SW 1271 (cell line): ENCODE measurements around the gene ROBO2.

ENCODE experiments used
- DNase-seq, 2 experiments: peaks; one replicate each; lab custom pipeline; 2025; lab: John Stamatoyannopoulos, UW

ROBO2 gene, protein sequence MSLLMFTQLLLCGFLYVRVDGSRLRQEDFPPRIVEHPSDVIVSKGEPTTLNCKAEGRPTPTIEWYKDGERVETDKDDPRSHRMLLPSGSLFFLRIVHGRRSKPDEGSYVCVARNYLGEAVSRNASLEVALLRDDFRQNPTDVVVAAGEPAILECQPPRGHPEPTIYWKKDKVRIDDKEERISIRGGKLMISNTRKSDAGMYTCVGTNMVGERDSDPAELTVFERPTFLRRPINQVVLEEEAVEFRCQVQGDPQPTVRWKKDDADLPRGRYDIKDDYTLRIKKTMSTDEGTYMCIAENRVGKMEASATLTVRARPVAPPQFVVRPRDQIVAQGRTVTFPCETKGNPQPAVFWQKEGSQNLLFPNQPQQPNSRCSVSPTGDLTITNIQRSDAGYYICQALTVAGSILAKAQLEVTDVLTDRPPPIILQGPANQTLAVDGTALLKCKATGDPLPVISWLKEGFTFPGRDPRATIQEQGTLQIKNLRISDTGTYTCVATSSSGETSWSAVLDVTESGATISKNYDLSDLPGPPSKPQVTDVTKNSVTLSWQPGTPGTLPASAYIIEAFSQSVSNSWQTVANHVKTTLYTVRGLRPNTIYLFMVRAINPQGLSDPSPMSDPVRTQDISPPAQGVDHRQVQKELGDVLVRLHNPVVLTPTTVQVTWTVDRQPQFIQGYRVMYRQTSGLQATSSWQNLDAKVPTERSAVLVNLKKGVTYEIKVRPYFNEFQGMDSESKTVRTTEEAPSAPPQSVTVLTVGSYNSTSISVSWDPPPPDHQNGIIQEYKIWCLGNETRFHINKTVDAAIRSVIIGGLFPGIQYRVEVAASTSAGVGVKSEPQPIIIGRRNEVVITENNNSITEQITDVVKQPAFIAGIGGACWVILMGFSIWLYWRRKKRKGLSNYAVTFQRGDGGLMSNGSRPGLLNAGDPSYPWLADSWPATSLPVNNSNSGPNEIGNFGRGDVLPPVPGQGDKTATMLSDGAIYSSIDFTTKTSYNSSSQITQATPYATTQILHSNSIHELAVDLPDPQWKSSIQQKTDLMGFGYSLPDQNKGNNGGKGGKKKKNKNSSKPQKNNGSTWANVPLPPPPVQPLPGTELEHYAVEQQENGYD (N-terminal part only)

DNA sequence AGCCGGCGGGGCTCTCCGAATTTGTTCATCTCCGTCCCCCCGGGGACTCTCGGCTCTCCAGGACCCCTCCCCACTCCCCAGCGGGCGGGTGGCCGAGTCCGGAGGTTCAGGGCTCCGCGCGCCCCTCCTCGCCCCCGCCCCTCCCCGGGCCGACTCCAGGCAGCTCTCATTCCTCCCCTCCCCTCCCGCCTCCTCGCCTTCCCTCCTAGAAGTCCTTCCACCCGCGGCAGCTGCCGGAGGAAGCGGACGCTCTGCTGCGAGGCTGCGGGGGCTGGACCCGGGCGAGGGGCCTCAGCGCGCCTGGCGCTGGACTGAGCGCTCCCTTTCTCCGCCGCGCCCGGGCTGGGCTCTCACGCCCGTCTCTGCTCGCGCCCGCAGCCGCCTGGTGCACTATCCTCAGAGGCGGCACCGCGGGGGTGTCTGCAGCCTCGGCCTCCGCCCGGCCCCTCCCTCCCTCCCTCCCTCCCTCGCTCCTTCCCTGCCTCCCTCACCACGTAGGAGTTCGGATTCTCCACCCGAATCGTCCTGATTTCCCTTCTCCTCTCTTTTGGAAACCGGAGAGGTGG is at the start of gene ROBO2:
TSS of gene ROBO2 (plus strand) at position 494 of the 566 bp plus-strand sequence. CDS start 687 bp downstream, outside the sequence.
- DNase-seq, result no peak

DNA sequence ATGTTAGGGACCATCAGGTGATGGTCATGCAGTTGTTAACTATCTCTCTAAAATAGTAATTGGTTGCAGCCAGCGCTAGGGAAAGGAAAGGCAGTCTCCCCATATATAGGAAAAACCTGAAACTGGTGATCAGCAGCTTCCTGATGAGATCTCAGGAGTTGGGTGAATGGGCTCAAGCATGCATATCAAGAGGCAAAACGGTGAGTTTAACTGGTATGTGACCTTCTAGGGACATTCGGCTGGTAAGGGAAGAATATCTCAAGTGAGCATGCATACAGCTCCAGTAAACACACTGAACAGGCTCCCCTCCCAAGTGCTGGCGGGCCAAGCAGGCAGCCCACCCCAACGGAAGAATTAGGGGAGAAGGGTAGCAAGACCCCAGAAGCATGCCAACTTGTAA is 49.3 kb upstream of the ROBO2 start:
- DNase-seq, result no peak

DNA sequence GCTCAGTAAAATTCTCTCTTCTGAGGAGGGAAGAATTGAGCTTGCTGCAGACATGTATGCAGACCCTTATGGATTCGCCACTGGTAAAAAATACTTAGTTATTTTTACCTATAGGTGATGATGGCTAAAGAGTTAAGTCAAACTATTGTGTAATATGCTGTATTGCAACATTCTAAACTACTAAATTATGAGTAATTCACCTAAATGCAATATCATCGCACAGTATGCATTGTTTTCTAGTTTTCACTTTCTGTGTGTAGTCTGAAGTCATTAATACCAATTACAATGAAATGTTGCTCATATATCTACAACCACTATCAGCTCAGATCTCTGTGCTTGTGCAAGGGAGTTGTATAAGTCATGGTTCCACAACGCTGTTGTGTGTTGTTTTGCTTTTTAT is 48.7 kb upstream of the ROBO2 start:
- DNase-seq, result no peak

DNA sequence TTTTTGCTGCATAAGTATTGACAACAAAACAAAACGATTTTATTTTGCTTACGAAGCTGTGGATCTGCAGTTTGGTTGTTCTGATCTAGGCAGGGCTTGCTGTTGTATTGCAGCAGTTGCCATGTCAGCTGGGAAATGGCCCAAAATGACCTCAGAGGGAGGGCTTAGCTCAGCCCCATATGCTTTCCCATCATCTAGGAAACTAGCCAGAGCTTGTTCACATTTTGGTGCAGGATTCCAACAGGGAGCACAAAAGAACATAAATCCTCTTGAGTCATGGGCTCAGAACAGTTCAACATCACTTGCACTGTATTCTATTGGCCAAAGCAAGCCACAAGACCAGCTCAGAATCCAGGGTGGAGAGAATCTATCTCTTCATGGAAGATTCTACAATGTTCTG is 42.2 kb upstream of the ROBO2 start:
- DNase-seq, result no peak

DNA sequence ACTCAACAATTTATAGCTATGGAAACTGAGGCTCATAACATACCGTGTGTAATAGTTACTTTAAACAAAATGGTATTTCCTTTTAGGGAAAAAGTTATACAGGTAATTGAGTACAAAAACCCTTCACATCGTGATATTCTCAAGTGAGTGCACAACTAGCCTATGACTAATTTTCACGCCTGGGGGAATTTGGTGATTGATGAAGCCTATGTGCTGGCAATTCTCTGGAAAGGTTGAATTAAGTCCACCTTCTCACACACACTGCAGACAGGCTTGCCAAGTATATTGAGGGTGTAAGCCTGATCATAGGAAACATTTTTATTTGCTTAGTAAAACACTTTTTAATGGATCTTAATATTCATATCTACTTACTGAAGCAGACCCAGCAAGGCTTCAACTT is 41.3 kb upstream of the ROBO2 start:
- no peak for DNase-seq

DNA sequence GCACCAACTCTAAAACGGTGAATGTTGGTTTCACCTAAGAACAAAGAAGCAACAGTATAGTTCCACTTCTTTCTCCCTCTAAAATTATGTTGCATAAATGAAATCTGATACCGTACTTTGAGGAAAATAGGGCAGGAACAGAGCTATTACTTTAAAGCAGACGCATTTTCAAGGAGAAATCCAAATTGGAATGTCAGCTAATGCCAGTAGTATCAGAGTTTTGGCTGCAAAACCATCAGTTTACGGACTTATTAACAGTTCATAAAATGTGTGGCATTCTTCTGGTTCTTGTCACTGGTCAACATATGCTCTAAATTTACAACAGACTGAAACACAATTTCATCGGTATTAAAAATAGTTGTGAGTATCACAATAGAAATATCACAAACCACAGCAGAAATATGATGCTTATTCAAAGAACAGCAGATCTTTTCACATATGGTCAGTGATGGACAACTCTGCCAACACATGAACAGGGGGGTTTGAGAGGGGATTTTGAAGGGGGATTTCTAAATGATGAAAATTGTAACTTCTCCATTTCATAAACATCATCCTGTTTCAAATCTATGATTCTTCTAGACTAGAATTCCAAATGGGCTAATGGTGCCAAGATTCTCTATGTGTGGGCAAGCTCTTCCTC is 38.7 kb upstream of the ROBO2 start:
- no peak for DNase-seq

DNA sequence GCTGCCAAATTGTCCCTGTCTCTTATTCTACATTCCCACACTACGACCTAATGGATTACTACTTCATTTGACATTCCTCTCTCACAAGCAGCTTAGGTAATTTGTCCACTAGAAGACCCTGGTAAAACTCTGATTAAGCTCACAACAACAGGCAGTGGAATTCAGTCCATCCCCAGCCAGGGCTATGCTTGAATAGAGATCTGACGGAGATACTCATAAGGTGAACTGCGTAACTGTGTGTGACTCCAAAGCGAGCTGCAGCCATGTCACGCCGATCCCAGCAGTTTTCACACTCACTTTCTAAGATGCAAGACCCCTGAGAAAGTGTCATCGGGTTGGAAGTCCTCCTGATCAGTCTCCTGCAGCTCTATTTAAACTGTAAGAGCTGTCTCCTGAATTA is 25.7 kb upstream of the ROBO2 start:
- DNase-seq, result no peak

DNA sequence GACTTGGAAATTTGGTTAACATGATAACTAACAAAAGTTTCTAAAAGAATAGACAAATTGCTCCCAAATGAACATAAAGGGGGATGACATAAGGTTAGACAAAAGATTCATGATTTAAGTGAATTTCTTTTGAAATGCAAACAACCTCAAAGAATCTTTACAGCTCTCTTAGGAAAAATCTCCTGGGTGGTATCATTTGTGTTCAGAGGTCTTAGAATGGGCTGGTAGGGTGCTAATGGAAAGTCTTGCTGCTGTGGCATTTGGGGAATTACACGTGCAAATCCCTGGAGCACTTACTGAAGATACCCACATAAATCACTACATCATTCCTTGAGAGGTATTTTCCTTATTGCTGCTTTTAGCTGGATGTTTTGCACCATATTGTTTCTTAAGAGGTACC is 14.4 kb upstream of the ROBO2 start:
- no peak for DNase-seq

DNA sequence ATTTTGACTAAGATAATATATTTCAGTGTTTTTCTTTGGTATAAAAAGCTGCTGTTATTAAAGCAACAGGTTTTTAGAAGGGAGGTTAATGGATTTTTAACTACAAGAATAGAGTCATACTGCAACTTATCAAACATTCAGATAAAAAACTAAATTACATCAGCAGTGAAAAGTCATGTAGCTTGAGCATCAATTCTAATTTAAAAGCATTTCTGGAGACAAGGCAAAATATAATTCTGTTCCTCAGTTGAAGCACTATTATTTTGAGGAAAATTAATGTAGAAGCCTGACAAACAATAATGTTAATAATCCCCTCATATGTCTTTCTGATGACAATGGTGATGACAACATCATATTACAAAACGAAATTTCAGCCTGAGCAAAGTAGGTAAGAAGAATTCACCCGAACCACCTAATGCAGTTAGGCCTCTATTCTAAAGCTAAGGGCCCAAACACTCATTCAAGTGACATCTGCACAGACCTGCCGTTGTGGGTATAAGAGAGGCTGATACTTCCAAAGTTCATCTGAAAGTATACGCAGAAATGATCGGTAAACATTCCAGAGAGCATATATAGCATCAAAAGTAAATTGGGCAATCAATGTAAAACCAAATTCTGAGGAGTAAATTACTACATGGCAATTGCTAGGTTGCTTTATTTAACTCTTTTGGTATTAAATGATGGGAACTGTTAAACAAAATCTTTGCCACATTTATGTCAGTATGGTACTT is 12.8 kb upstream of the ROBO2 start:
- no peak for DNase-seq

DNA sequence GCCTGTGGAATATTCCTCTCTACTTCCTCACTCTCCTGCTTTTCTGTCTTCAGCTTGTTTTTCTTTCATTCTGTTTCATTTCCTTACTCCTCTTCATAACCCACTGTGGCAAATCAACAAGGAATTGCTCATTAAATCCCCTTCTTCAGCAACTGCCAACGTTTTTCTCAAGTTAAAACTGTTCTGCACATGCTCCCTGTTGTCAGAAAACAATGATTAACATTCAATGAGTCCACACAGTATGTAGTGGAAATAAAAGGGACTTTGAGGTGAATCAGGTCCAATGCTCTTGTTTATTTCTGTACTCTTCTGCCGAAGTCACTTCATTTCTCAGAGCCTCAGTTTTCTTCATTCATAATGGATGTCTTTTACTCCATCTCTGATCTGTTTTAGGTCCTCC is 11.9 kb upstream of the ROBO2 start:
- DNase-seq, result no peak

DNA sequence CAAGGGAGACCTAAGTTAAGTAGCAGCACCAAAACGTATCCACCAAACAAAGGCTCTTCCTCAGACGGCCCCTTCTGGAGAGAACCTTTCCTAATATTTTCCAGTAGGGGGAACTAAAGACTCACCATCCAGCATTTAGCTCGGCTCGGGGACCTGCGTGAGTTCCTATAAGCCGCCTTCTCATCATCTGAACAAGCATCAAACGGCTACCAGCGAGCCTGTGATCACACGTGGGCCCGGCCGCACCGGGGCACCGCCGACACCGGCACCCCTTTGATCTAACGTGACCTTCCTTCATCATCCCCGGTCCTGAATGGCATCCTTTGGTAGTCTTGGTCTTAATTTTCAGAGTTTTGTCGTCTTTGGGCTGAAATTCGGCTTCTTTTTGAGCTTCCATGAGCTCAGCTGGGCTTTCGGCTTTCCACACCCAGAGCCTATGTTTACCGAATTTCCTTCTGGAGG is 1.4 kb upstream of the ROBO2 start:
- DNase-seq, result peak; percentile 6 to 74

DNA sequence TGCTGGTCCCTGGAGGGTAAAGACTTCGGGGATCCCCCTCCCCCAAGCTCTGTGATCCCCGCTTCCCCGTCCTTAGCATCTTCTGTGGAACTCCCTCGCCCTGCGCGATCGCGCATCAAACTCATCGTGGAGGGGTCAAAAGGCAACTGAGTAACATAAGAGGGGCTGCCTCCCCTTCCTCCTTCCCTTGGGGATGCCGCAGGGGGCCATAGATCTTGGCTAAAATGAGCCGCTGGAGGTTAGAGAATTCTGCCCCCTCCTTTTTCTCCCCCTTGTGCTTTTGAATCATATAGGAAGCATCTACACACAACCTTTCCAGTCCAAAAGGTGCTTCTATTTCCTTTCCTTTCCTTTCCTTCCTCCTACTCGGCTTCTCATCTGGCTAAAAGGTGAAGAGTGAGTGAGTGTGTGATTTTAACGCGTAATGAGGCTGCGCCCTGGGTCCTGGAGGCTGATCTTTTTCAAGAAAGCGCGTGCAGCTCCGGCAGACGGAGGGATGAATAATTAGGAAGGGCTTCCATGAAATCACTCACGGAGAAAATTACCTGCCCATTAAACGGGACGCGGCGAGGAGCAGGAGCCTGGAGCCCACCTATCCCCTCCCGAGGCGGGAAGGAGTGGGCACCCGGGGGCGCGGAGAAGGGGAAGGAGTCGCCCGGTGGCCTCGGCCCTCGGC is 831 bp upstream of the ROBO2 start:
- DNase-seq, result no peak

DNA sequence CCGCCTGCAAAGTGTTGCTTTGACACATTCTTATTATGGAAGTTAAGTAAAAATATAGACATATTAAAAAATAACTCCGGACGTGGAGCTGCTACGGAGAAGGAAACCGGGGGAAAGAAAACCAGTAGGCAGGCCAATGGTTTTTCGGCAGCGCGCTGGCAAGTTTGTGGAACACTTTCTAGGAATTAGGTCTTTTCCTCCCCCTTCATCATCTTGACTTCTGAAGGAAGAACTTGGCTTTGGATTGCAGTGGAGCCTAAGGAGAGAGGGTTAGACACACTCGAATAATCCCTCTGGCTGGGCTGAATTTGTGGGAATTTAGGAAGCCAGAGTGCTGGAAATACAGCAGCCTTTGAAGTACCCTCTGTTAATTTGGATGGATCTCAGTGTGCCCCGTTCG is 317 bp downstream of the ROBO2 start:
- no peak for DNase-seq

DNA sequence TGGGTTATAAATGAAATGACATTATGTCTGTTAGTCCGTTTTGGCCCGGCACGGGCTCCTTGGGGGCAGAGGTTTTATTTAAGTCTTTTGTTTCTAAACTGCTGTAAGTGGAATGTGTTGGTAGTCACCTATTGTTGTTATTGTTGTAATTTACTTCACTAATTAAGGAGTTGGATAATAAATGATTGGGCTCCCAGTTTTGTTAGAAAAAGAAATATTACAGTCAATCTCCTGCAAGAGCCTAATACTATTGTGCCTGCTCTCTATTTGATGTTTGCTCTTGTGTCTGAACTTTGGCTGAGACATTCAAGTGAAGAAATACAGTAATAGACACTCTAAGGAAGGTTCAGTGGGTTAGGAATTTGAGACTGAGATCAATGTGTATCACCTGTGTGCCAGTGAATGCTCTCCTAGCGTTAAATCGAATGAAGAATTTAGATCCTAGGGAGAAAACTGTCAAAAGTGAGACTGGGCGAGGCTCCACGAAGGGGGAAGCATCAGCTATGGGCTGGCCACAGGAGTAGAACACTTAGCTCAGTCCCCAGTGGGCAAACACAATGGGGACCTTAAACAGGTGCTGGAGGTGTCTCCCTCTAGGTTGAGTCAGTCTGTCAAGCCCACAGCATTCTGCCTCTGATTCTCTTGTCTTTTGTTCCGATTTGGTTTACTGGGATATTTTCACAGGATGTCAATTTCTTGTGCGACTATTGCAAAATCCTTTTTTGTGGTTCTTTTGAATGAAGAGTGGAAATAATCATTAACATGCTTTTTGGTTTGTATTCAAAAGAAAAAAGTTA is 1.2 kb downstream of the ROBO2 start:
- DNase-seq, result no peak

DNA sequence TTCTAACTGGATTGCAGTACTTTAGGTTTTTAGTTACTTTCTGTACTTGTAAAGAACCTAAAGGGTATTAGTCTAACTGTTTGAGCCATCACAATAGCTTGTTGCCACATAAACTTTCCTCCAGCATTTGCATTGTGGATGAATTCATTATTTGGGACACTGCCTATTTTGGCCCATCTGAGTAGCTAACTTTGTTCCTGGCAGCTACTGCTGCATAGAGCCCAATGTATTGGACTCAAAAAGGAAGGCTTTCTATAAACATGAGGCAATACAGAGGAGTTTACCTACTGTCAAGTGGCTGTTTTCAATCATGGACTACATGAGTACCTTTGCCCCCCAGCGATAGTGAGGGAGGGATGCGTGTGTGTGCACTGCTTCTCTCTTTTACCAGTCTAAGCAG is 1.9 kb downstream of the ROBO2 start:
- no peak for DNase-seq

DNA sequence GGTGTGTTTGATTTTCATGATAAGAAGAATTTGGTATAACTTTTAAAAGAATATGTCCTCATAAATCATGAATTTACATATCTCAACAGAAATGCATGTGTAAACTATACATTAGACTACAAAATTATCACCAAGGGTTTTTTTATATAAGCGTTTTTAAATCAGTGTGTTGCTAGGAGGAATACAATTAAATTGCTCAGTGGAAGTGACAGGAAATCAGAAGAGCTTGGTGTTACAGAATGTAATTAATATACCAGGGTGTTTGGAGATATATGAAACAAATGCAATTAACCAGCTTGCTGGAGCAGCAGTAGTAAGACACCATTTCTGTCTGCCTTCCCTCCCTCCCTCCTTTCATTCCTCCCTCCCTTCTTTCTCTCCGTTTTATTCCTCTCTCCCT is 2.4 kb downstream of the ROBO2 start:
- no peak for DNase-seq

DNA sequence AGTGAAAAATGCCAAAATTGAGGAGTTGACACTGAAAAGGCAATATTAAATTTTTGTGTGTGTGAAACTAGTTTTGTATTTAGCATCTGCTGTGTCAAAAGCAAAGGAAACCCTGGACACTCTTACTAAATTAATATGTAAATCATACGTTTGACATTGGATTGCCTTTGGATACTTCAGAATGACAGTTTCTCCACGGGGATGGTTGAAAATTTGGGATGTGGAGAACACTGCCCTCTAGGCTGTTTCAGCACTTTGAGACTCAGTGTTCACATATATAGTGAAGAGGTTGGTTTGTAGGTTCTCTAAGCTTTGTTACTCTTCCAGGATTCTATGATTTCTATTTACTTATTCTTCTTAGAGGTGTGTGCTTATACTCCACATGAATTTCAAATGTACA is 3.0 kb downstream of the ROBO2 start:
- DNase-seq, result no peak

DNA sequence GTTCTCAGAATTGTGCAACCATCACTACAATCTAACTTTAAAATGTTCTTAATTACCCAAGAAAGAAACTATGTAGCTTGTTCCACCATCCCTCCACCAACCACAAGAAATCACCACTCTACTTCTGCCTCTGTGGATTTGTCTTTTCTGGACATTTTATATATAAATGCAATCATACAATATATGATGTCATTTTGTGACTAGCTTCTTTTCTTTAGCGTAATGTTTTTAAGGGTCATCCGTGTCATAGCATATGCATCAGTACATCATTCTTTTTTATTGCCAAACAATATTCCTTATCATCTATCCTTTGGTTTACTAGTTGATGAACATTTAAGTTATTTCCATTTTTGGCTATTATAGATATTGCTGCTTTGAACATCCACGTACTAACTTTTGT is 5.8 kb downstream of the ROBO2 start:
- no peak for DNase-seq

DNA sequence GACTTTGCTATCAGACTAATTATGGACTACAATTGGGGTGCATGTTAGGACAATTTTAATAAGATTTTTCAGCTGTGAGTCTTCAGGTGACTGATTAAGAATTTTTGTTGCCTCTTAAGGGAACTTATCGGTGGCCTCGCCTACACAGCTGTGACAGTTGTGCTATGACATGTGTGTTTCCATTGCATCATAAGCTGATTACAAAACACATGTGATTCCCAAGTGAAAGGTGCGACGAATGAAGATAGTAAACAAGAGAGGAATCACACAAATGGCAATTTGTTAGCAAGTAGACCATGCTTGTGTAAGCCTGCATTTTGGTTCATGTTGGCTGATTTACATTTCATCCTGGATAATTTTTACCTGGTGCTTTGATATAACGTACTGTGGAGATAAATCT is 8.3 kb downstream of the ROBO2 start:
- DNase-seq, result no peak

DNA sequence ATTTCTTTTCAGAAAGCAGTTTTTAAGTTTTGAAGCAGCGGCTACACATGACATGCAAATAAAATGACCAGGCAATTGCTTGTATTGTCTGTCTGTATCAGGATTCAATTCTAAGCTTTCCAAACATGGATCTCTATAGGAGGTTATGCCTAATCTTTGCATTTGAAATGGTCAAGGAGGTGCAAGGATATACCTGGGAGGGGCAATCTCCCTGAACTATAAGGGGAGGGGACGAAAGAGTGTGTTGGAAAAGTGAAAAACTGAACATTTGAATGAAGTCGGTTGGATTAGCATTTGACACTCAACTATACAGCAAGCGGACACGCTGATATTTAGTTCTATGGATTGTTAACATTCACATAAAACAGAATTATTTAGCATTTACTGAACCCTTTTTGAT is 11.7 kb downstream of the ROBO2 start:
- DNase-seq, result no peak
